ENCODE results near the gene ETV6.

GRCh38 chr12:11756523-11756922 lies 107.0 kb downstream of the ETV6 start:
- TF ChIP-seq CTCF (IDR thresholded peaks at IDR 0.05) (no peak), POLR2AphosphoS5 (IDR thresholded peaks at IDR 0.05; ENCODE audit: insufficient read depth in 1 of 2, low read depth in 1 of 2) (no peak)

Data from vagina (tissue), 2 donors.